GM23248 (cell line): ENCODE data around the gene SWAP70. TPM values are rescaled to one million over a fixed set of nuclear protein-coding genes. Genes with fewer than 3 reads are reported as not detected.

Experiments used
- DNase-seq: peaks from one replicate; pipeline ENCODE4 v3.0.0-alpha.2; 2015
- H2AFZ ChIP-seq: fragments of 200-600 bp; sonication (generic); 2 replicates; pipeline ENCODE4 v1.6.1; 2016; ENCODE audit warnings: antibody characterized with exemption
- H3F3A ChIP-seq: fragments of 200-600 bp; sonication (generic); 2 replicates; pipeline ENCODE4 v1.6.1; 2016; ENCODE audit warnings: mild to moderate bottlenecking, antibody characterized with exemption, mixed run types; ENCODE audit not compliant: insufficient read depth
- H3K27ac ChIP-seq: fragments of 200-600 bp; sonication (generic); 2 replicates; pipeline ENCODE4 v1.5.1; 2016; ENCODE audit warnings: mild to moderate bottlenecking
- H3K27me3 ChIP-seq: fragments of 200-600 bp; sonication (generic); replicated peaks from 2 replicates; pipeline ENCODE4 v1.6.1; 2016; ENCODE audit warnings: mild to moderate bottlenecking; ENCODE audit not compliant: insufficient read depth
- H3K36me3 ChIP-seq: fragments of 200-600 bp; sonication (generic); 2 replicates; pipeline ENCODE4 v1.6.1; 2016; ENCODE audit warnings: low read depth, mild to moderate bottlenecking
- H3K4me1 ChIP-seq: fragments of 200-600 bp; sonication (generic); 2 replicates; pipeline ENCODE4 v1.6.1; 2016; ENCODE audit warnings: mild to moderate bottlenecking; ENCODE audit not compliant: insufficient read depth
- H3K4me2 ChIP-seq: fragments of 200-600 bp; sonication (generic); one replicate; pipeline ENCODE4 v1.6.1; 2016; ENCODE audit warnings: mild to moderate bottlenecking; ENCODE audit not compliant: unreplicated experiment
- H3K4me3 ChIP-seq: fragments of 200-600 bp; sonication (generic); 2 replicates; pipeline ENCODE4 v1.5.1; 2016; ENCODE audit warnings: mild to moderate bottlenecking
- H3K79me2 ChIP-seq: fragments of 200-600 bp; sonication (generic); 2 replicates; pipeline ENCODE4 v1.6.1; 2016; ENCODE audit warnings: mild to moderate bottlenecking; ENCODE audit not compliant: insufficient read depth
- H3K9ac ChIP-seq: fragments of 200-600 bp; sonication (generic); 2 replicates; pipeline ENCODE4 v1.6.1; 2016; ENCODE audit warnings: mild to moderate bottlenecking
- H3K9me2 ChIP-seq: fragments of 200-600 bp; sonication (generic); 2 replicates; pipeline ENCODE4 v1.6.1; 2016; ENCODE audit warnings: mixed run types, mild to moderate bottlenecking, moderate library complexity; ENCODE audit not compliant: insufficient read depth
- H3K9me3 ChIP-seq: fragments of 200-600 bp; sonication (generic); one replicate; pipeline ENCODE4 v1.6.1; 2017; ENCODE audit warnings: low read depth
- H4K20me1 ChIP-seq: fragments of 200-600 bp; sonication (generic); 2 replicates; pipeline ENCODE4 v1.6.0; 2016; ENCODE audit not compliant: insufficient read depth
- EZH2 ChIP-seq: fragments of 200-600 bp; sonication (generic); IDR thresholded peaks from 2 replicates; pipeline ENCODE4 v1.6.1; 2018; ENCODE audit warnings: antibody characterized with exemption, mild to moderate bottlenecking; ENCODE audit not compliant: insufficient read depth, poor library complexity, severe bottlenecking
- EZH2phosphoT487 ChIP-seq: fragments of 200-600 bp; sonication (generic); IDR thresholded peaks from 2 replicates; pipeline ENCODE4 v1.6.1; 2018; ENCODE audit warnings: antibody characterized with exemption, moderate library complexity, mild to moderate bottlenecking, low read depth; ENCODE audit not compliant: insufficient read depth
- WGBS, 2 experiments: methylation state at CpG; one replicate each; pipeline ENCODE4 v1.1.6; 2015 to 2017; ENCODE audit warnings: low lambda C conversion rate in 2 of 2, low coverage in 1 of 2; ENCODE audit errors: missing lambda C conversion rate in 2 of 2; 5-methylcytosine and 5-hydroxymethylcytosine counted together
- in situ Hi-C: fragments of 300-500 bp; cut with MboI; formaldehyde crosslinking; loops from 2 replicates; pipeline ENCODE4 v1.15.0; 2020
- polyA plus RNA-seq: library from polyadenylated mRNA; unstranded; fragments of >200 nt; fragmentation: Nextera tagmentation; extraction: Ambion mirVana; gene quantifications from 2 replicates; pipeline ENCODE4 v1.2.1, GENCODE V29; 2016
- total RNA-seq: library from RNA; depleted of rRNA; stranded (reverse); fragments of >200 nt; shearing (Covaris generic); gene quantifications from 2 replicates; pipeline ENCODE4 v1.2.3, GENCODE V29; 2014

SWAP70 gene
- total and polyA plus RNA-seq, 2 experiments from 2014 or later = 46.4 to 73.3 TPM

GRCh38 chr11:9790703-9791102 lies 126.8 kb downstream of the SWAP70 start:
- Histone ChIP-seq H4K20me1 (no peaks in the 10 kb centered on the region), H3K79me2 (no peaks in the 10 kb centered on the region; the same call in 1 of the 2 replicates), H3K9me3 (no peaks in the 10 kb centered on the region), H3K9ac (no peak overlapping the region), H3K4me1 (peaks cover 18% of the 10 kb centered on the region), H3K4me2 (no peak overlapping the region), H3K4me3 (no peak overlapping the region), H3K9me2 (0 out of 2 replicates have a peak, but pooled peaks cover 8% of the 10 kb centered on the region), H3K27ac (no peak overlapping the region), H3K27me3 (no peaks in the 10 kb centered on the region), H3K36me3 (peaks cover 16% of the 10 kb centered on the region), H2AFZ (no peak overlapping the region), H3F3A (peaks cover 23% of the 10 kb centered on the region)
- no peak for DNase-seq
- WGBS, 2 experiments = 78 to 80% methylated on average over 3 of the region's 3 CpGs
- in situ Hi-C loops = no loop called here
- no peak for TF ChIP-seq EZH2
- no peak for TF ChIP-seq EZH2phosphoT487

- Histone ChIP-seq H3K9me3 (no peaks in the 10 kb centered on the region), H3K79me2 (no peaks in the 10 kb centered on the region), H3K4me1 (peaks cover 31% of the 10 kb centered on the region), H3F3A (peaks cover 35% of the 10 kb centered on the region), H3K4me2 (no peak overlapping the region), H4K20me1 (no peaks in the 10 kb centered on the region), H3K4me3 (no peak overlapping the region), H3K9me2 (no peaks in the 10 kb centered on the region), H3K27me3 (no peaks in the 10 kb centered on the region), H2AFZ (no peak overlapping the region), H3K9ac (no peak overlapping the region), H3K36me3 (no peaks in the 10 kb centered on the region), H3K27ac (no peak overlapping the region)
- no peak for TF ChIP-seq EZH2
- no peak for TF ChIP-seq EZH2phosphoT487
- peak; percentile 39 for DNase-seq
- in situ Hi-C loops = no loop called here
Observed at GRCh38 chr11:9796266-9796665, 132.4 kb downstream of the SWAP70 start.

GRCh38 chr11:9796854-9797253 lies 133.0 kb downstream of the SWAP70 start:
- 0 out of 2 replicates have a peak overlapping the region, but pooled peaks have one; percentile 6 for H3K27ac ChIP-seq
- H3K36me3 ChIP-seq = no peaks in the 10 kb centered on the region
- peak; percentile 35 for DNase-seq
- H3K4me2 ChIP-seq = no peak overlapping the region
- H3K9me2 ChIP-seq = no peaks in the 10 kb centered on the region
- peaks cover 41% of the 10 kb centered on the region for H3F3A ChIP-seq
- TF ChIP-seq EZH2 = no peak
- no peak for TF ChIP-seq EZH2phosphoT487
- H3K27me3 ChIP-seq = no peaks in the 10 kb centered on the region
- H2AFZ ChIP-seq = no peak overlapping the region
- H3K4me3 ChIP-seq = no peak overlapping the region
- no peak overlapping the region for H3K9ac ChIP-seq
- no peaks in the 10 kb centered on the region for H4K20me1 ChIP-seq
- H3K4me1 ChIP-seq = peaks cover 37% of the 10 kb centered on the region
- WGBS, 2 experiments = 28 to 36% methylated on average over 5 of the region's 5 CpGs
- no peaks in the 10 kb centered on the region for H3K9me3 ChIP-seq
- H3K79me2 ChIP-seq = no peaks in the 10 kb centered on the region
- in situ Hi-C loops = no loop called here

- no peak overlapping the region for H3K9ac ChIP-seq
- no peak overlapping the region for H3K4me3 ChIP-seq
- no peak overlapping the region for H2AFZ ChIP-seq
- no peaks in the 10 kb centered on the region for H3K27me3 ChIP-seq
- H3K9me3 ChIP-seq = no peaks in the 10 kb centered on the region
- in situ Hi-C loops = no loop called here
- no peak overlapping the region for H3K4me2 ChIP-seq
- H3K36me3 ChIP-seq = no peaks in the 10 kb centered on the region
- no peaks in the 10 kb centered on the region for H3K9me2 ChIP-seq
- H3K27ac ChIP-seq = 0 out of 2 replicates have a peak overlapping the region, but pooled peaks have one; percentile 6
- peaks cover 41% of the 10 kb centered on the region for H3K4me1 ChIP-seq
- WGBS, 2 experiments = 88 to 89% methylated on average over 4 of the region's 4 CpGs
- TF ChIP-seq EZH2 (no peak), EZH2phosphoT487 (no peak)
- peak; percentile 14 for DNase-seq
- H3K79me2 ChIP-seq = no peaks in the 10 kb centered on the region
- H4K20me1 ChIP-seq = no peaks in the 10 kb centered on the region
- H3F3A ChIP-seq = peaks cover 45% of the 10 kb centered on the region
Observed at GRCh38 chr11:9797300-9797699, 133.4 kb downstream of the SWAP70 start.

GRCh38 chr11:9799886-9800285 lies 136.0 kb downstream of the SWAP70 start:
- no peak overlapping the region for H3K9ac ChIP-seq
- H2AFZ ChIP-seq = no peak overlapping the region
- peak overlapping the region; percentile 37 for H3K27ac ChIP-seq
- no peaks in the 10 kb centered on the region for H3K27me3 ChIP-seq
- no peaks in the 10 kb centered on the region for H3K9me3 ChIP-seq
- whole genome bisulfite sequencing, 2 experiments = 25 to 35% methylated on average over 3 of the region's 3 CpGs
- H3K4me3 ChIP-seq = no peak overlapping the region
- in situ Hi-C loops = no loop called here
- no peaks in the 10 kb centered on the region for H3K36me3 ChIP-seq
- H3K79me2 ChIP-seq = no peaks in the 10 kb centered on the region
- TF ChIP-seq EZH2phosphoT487 (no peak), EZH2 (no peak)
- H3F3A ChIP-seq = peaks cover 63% of the 10 kb centered on the region
- H3K4me1 ChIP-seq = peaks cover 65% of the 10 kb centered on the region
- no peaks in the 10 kb centered on the region for H3K9me2 ChIP-seq
- peak; percentile 53 for DNase-seq
- H3K4me2 ChIP-seq = peak overlapping the region; percentile 14
- no peaks in the 10 kb centered on the region for H4K20me1 ChIP-seq
